HEK293T (cell line): ENCODE data around the gene MANSC1.

Experiments
- ARNT ChIP-seq: fragments of 450-650 bp; IDR thresholded peaks from 2 replicates; pipeline ENCODE4 v1.6.1; 2017; ENCODE audit warnings: mild to moderate bottlenecking
- BHLHE40 ChIP-seq: fragments of 450-650 bp; IDR thresholded peaks from 2 replicates; pipeline ENCODE4 v1.6.1; 2016; ENCODE audit warnings: mild to moderate bottlenecking, moderate library complexity, borderline replicate concordance
- CTBP1 ChIP-seq: fragments of 450-650 bp; IDR thresholded peaks from 2 replicates; pipeline ENCODE4 v1.6.1; 2016; ENCODE audit warnings: borderline replicate concordance
- ELF4 ChIP-seq: fragments of 450-650 bp; IDR thresholded peaks from 2 replicates; pipeline ENCODE4 v1.6.1; 2017; ENCODE audit warnings: antibody characterized with exemption
- HDGF ChIP-seq: fragments of 450-650 bp; IDR thresholded peaks from 2 replicates; pipeline ENCODE4 v1.6.1; 2017; ENCODE audit warnings: antibody characterized with exemption, borderline replicate concordance
- LEF1 ChIP-seq: fragments of 450-650 bp; IDR thresholded peaks from 2 replicates; pipeline ENCODE4 v1.6.1; 2017; ENCODE audit warnings: mild to moderate bottlenecking, borderline replicate concordance
- NFRKB ChIP-seq: fragments of 450-650 bp; IDR thresholded peaks from 2 replicates; pipeline ENCODE4 v1.6.1; 2016; ENCODE audit warnings: mild to moderate bottlenecking, moderate library complexity
- SP1 ChIP-seq: fragments of 450-650 bp; IDR thresholded peaks from 2 replicates; pipeline ENCODE4 v1.6.1; 2017
- SUZ12 ChIP-seq: fragments of 450-650 bp; IDR thresholded peaks from 2 replicates; pipeline ENCODE4 v1.6.1; 2016; ENCODE audit warnings: mild to moderate bottlenecking
- TARDBP ChIP-seq: fragments of 450-650 bp; IDR thresholded peaks from 2 replicates; pipeline ENCODE4 v1.6.1; 2016
- ZNF384 ChIP-seq: fragments of 450-650 bp; IDR thresholded peaks from 2 replicates; pipeline ENCODE4 v1.6.1; 2016
- TF ChIP-seq, protein P1 (sequence below): fragments of 450-650 bp; IDR thresholded peaks from 2 replicates; pipeline ENCODE4 v1.6.1; 2016

GRCh38 chr12:12376646-12377448 is 26.8 kb upstream of the MANSC1 start:
- TF ChIP-seq SP1 (no peak), HDGF (no peak), CTBP1 (no peak), BHLHE40 (no peak), SUZ12 (no peak), ZNF384 (no peak), LEF1 (no peak), ARNT (no peak), TARDBP (no peak), ELF4 (no peak), NFRKB (no peak)
- TF ChIP-seq, protein P1, sequence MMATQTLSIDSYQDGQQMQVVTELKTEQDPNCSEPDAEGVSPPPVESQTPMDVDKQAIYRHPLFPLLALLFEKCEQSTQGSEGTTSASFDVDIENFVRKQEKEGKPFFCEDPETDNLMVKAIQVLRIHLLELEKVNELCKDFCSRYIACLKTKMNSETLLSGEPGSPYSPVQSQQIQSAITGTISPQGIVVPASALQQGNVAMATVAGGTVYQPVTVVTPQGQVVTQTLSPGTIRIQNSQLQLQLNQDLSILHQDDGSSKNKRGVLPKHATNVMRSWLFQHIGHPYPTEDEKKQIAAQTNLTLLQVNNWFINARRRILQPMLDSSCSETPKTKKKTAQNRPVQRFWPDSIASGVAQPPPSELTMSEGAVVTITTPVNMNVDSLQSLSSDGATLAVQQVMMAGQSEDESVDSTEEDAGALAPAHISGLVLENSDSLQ, result no peak
